Stimulated activated CD8-positive, alpha-beta memory T cell treated with anti-CD3 and anti-CD28 coated beads, Interleukin-4, amount 100 ng/mL, for 4 hours (primary cell): Measurements from ENCODE around the gene PTPRD.
"Not testable (repeated sequence)": the region's sequence is repeated elsewhere in the genome, so short reads cannot be mapped to it uniquely, and the experiment has no call there.

Experiments
- DNase-seq, 2 donors: peaks; one replicate each; pipeline ENCODE4 v3.0.0-alpha.2; 2020; ENCODE audit warnings: low read depth in 2 of 2, low spot score in 1 of 2

Gene PTPRD

GRCh38 chr9:9214066-9214465, 1398.7 kb downstream of the PTPRD start:
- DNase-seq, result no peak

GRCh38 chr9:9212963-9213362, 1399.8 kb downstream of the PTPRD start:
- no peak for DNase-seq

GRCh38 chr9:9202276-9202675, 1410.5 kb downstream of the PTPRD start:
- DNase-seq, result no peak

- DNase-seq, result no peak
Measured at GRCh38 chr9:9186086-9186485, 1426.7 kb downstream of the PTPRD start.

- no peak for DNase-seq
Measured at GRCh38 chr9:9182431-9182830, 1430.4 kb downstream of the PTPRD start.

GRCh38 chr9:9177081-9177480, 1435.7 kb downstream of the PTPRD start:
- DNase-seq, result no peak

GRCh38 chr9:9174358-9174757, 1438.4 kb downstream of the PTPRD start:
- DNase-seq, result no peak

- no peak for DNase-seq
Measured at GRCh38 chr9:9173264-9173663, 1439.5 kb downstream of the PTPRD start.

GRCh38 chr9:9170439-9171134, 1442.2 kb downstream of the PTPRD start:
- DNase-seq, result no peak

- no peak for DNase-seq
Measured at GRCh38 chr9:9142001-9142400, 1470.8 kb downstream of the PTPRD start.

GRCh38 chr9:9133526-9133925, 1479.3 kb downstream of the PTPRD start:
- no peak for DNase-seq

- DNase-seq, result no peak
Measured at GRCh38 chr9:9124616-9125015, 1488.2 kb downstream of the PTPRD start.

GRCh38 chr9:9122230-9122875, 1490.4 kb downstream of the PTPRD start:
- DNase-seq, result no peak

- no peak for DNase-seq
Measured at GRCh38 chr9:9117866-9118265, 1494.9 kb downstream of the PTPRD start.

- no peak for DNase-seq
Measured at GRCh38 chr9:9112001-9112720, 1500.6 kb downstream of the PTPRD start.

- DNase-seq, result no peak
Measured at GRCh38 chr9:9108641-9109040, 1504.2 kb downstream of the PTPRD start.

GRCh38 chr9:9102295-9102694, 1510.5 kb downstream of the PTPRD start:
- DNase-seq, result no peak

GRCh38 chr9:9100070-9100469, 1512.7 kb downstream of the PTPRD start:
- no peak for DNase-seq

- DNase-seq, result no peak
Measured at GRCh38 chr9:9099646-9100045, 1513.2 kb downstream of the PTPRD start.

GRCh38 chr9:9097254-9097653, 1515.5 kb downstream of the PTPRD start:
- not testable (repeated sequence) for DNase-seq

GRCh38 chr9:9091387-9091786, 1521.4 kb downstream of the PTPRD start:
- no peak for DNase-seq

- DNase-seq, result no peak
Measured at GRCh38 chr9:9079473-9079872, 1533.3 kb downstream of the PTPRD start.
